K562 (cell line): Measurements from ENCODE around the gene CYB5R3. TPM values are rescaled to one million over a fixed set of nuclear protein-coding genes. Genes with fewer than 3 reads are reported as not detected.

Experiments used
- ATF2 ChIP-seq: sonication (generic); formaldehyde crosslinking; IDR thresholded peaks from 2 replicates; pipeline ENCODE4 v1.8.1; 2022; ENCODE audit warnings: missing genetic modification reagents
- CLOCK ChIP-seq: fragments of 250-450 bp; sonication (Bioruptor Pico); IDR thresholded peaks from 2 replicates; pipeline ENCODE4 v1.4.0; 2020; ENCODE audit warnings: mild to moderate bottlenecking, moderate library complexity, borderline replicate concordance
- CTCFL ChIP-seq: IDR thresholded peaks from 2 replicates; pipeline ENCODE4 v1.6.1; 2011; ENCODE audit warnings: borderline replicate concordance, low read depth, mild to moderate bottlenecking, moderate library complexity, low read length; ENCODE audit not compliant: insufficient read depth, poor library complexity, severe bottlenecking
- FOSL1 ChIP-seq: fragments of 200-800 bp; sonication (Bioruptor generic); conservative IDR thresholded peaks from 2 replicates; pipeline ENCODE4 v1.6.1; 2016; ENCODE audit warnings: missing genetic modification characterization, missing compliant biosample characterization
- HNRNPK ChIP-seq: fragments of 200-400 bp; formaldehyde crosslinking; IDR thresholded peaks from one replicate; pipeline ENCODE4 v1.6.1; 2018; ENCODE audit warnings: mild to moderate bottlenecking, low read depth, low read length; ENCODE audit not compliant: poor library complexity, severe bottlenecking
- KDM1A ChIP-seq, 2 experiments: fragments of 450-650 bp; IDR thresholded peaks; 2 replicates each; pipeline ENCODE4 v1.6.1; 2016; ENCODE audit warnings: mild to moderate bottlenecking in 2 of 2
- MTA3 ChIP-seq: fragments of 450-650 bp; formaldehyde crosslinking; IDR thresholded peaks from 2 replicates; pipeline ENCODE4 v1.6.1; 2017; ENCODE audit warnings: mild to moderate bottlenecking, borderline replicate concordance
- NR1H2 ChIP-seq: sonication (generic); formaldehyde crosslinking; IDR thresholded peaks from 2 replicates; pipeline ENCODE4 v1.4.0; 2020; ENCODE audit warnings: mild to moderate bottlenecking, missing genetic modification reagents
- PHB2 ChIP-seq: fragments of 450-650 bp; IDR thresholded peaks from 2 replicates; pipeline ENCODE4 v1.6.1; 2017; ENCODE audit warnings: low read depth
- SMAD1 ChIP-seq: fragments of 150-350 bp; IDR thresholded peaks from 2 replicates; pipeline ENCODE4 v1.6.1; 2014; ENCODE audit warnings: low read length, low read depth; ENCODE audit not compliant: partially characterized antibody
- SMARCA4 ChIP-seq: fragments of 450-650 bp; IDR thresholded peaks from 2 replicates; pipeline ENCODE4 v1.6.1; 2016
- TAF1 ChIP-seq: IDR thresholded peaks from 2 replicates; pipeline ENCODE4 v1.6.1; 2011; ENCODE audit warnings: mild to moderate bottlenecking, low read length, moderate library complexity; ENCODE audit not compliant: insufficient read depth, control insufficient read depth, severe bottlenecking; ENCODE audit errors: extremely low read depth
- YY1 ChIP-seq, 3 experiments: IDR thresholded peaks; 2 replicates each; pipeline ENCODE4 v1.6.1; 2011; ENCODE audit warnings: low read length in 2 of 3, mild to moderate bottlenecking in 2 of 3, moderate library complexity in 2 of 3, borderline replicate concordance in 1 of 3, control low read depth in 1 of 3, low read depth in 1 of 3; ENCODE audit not compliant: insufficient read depth in 3 of 3, insufficient replicate concordance in 2 of 3, control insufficient read depth in 1 of 3, insufficient read length in 1 of 3; ENCODE audit errors: extremely low read depth in 1 of 3
- ZBTB17 ChIP-seq: fragments of 450-650 bp; formaldehyde crosslinking; IDR thresholded peaks from 2 replicates; pipeline ENCODE4 v1.4.0; 2020; ENCODE audit warnings: mild to moderate bottlenecking
- ZNF133 ChIP-seq: fragments of 250-450 bp; sonication (Bioruptor Pico); IDR thresholded peaks from 2 replicates; pipeline ENCODE4 v1.4.0; 2020; ENCODE audit warnings: mild to moderate bottlenecking
- ZNF584 ChIP-seq: fragments of 200-800 bp; sonication (Bioruptor generic); IDR thresholded peaks from 2 replicates; pipeline ENCODE4 v1.6.1; 2016; ENCODE audit warnings: low read depth, mild to moderate bottlenecking, missing genetic modification characterization, missing compliant biosample characterization
- ZNF668 ChIP-seq: fragments of 250-450 bp; sonication (Bioruptor Pico); IDR thresholded peaks from 2 replicates; pipeline ENCODE4 v1.8.0; 2022; ENCODE audit warnings: mild to moderate bottlenecking, inconsistent platforms
- polyA plus RNA-seq, 8 experiments: library from polyadenylated mRNA; depleted of rRNA in 4 of 8; stranded (reverse) in 5 of 8; unstranded in 3 of 8; fragments of >200 nt; fragmentation: Nextera tagmentation in 2 of 8; fragmentation: Illumina TruSeq in 1 of 8; extraction: Ambion mirVana in 2 of 8; extraction: Trizol in 1 of 8; gene quantifications; 2 replicates each; pipeline versions ENCODE4 v1.2.1 to v1.2.3, GENCODE V29; 2011 to 2014; ENCODE audit warnings: inconsistent platforms in 1 of 8, missing spikeins in 1 of 8
- total RNA-seq, 7 experiments: library from RNA; depleted of rRNA in 6 of 7; stranded (reverse); fragments of >200 nt in 6 of 7; fragmentation: Illumina TruSeq in 2 of 7; extraction: Trizol in 2 of 7; gene quantifications; 2 replicates each; pipeline versions ENCODE4 v1.2.1 to v1.2.3, GENCODE V29; 2011 to 2021; ENCODE audit warnings: low replicate concordance in 1 of 7

Gene CYB5R3
- total and polyA plus RNA-seq, 9 of the 15 experiments (the other 6 are each of a cell fraction or from before 2014, with no cell fraction given) = 1.4 to 66.8 (median 23.4) TPM

GRCh38 chr22:42615092-42615859 lies 33.9 kb downstream of the CYB5R3 start (continued):
- TF ChIP-seq TAF1 = peak; percentile 29
- no peak for TF ChIP-seq ZNF668
- TF ChIP-seq ZNF133 (CRISPR knock-in tag) = no peak
- no peak for TF ChIP-seq CLOCK (CRISPR knock-in tag)
- TF ChIP-seq ZBTB17 (CRISPR knock-in tag) = peak; percentile 91
- peak; percentile 4 for TF ChIP-seq CTCFL
- TF ChIP-seq YY1 (IDR thresholded peaks at IDR 0.05; ENCODE audit: borderline replicate concordance in 1 of 3, control insufficient read depth in 1 of 3, extremely low read depth in 1 of 3, insufficient read depth in 3 of 3, insufficient read length in 1 of 3, insufficient replicate concordance in 2 of 3, low read depth in 1 of 3, low read length in 2 of 3) = peak in 2 of 3 experiments; percentile 74 to 82
- peak; percentile 89; the same call in 1 of the 2 replicates for TF ChIP-seq NR1H2 (CRISPR knock-in tag)
- TF ChIP-seq HNRNPK = no peak
- TF ChIP-seq ATF2 (CRISPR knock-in tag) = no peak
- 0 out of 2 replicates have a peak, but pooled peaks have one; percentile 27 for TF ChIP-seq PHB2
- peak; percentile 66; the same call in 1 of the 2 replicates for TF ChIP-seq ZNF584 (CRISPR knock-in tag)
- 0 out of 2 replicates have a peak, but pooled peaks have one; percentile 18 for TF ChIP-seq SMARCA4
- peak; percentile 41 for TF ChIP-seq FOSL1 (tag)
- TF ChIP-seq KDM1A (IDR thresholded peaks at IDR 0.05) = peak; percentile 36 to 71; a peak in 2 of 4 replicates
- peak; percentile 98 for TF ChIP-seq MTA3
- peak; percentile 100 for TF ChIP-seq SMAD1
